Measurements from ENCODE around the gene B4GALT6.

The B4GALT6 gene

DNA sequence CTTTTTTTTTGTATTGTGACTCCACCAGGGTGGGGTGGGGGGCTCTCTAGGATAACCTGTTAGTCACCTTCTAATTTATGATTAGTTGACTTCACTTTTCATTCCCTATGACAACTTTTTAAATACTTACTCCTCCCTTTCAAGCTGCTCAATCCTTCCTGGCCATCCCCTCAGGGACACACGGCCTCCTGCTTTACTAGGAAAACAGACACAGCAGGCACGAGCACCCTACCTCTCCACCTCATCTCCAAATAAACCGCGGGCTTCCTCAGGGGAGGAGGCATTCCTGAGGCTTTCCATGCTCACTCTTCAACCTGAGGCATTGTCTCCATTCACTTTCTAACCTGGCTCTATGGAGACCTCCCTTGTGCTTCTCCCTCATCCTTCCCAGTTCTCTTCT is 33.0 kb downstream of the B4GALT6 start:
- Histone ChIP-seq H2AFZ (ENCODE audit: insufficient read depth, low read length, poor library complexity) (no peak overlapping the region), H4K12ac (ENCODE audit: low read depth, low read length) (no peak overlapping the region), H3K18ac (ENCODE audit: low read length) (no peak overlapping the region), H3K27ac (ENCODE audit: low read depth, low read length) (no peak overlapping the region), H3K9ac (ENCODE audit: low read length) (no peak overlapping the region), H3K79me1 (ENCODE audit: low read length) (peaks cover 11% of the 10 kb centered on the region), H2BK5ac (ENCODE audit: low read depth, low read length, poor library complexity) (no peak overlapping the region), H3K4me3 (ENCODE audit: low read depth, low read length) (no peak overlapping the region), H3K4me1 (ENCODE audit: control insufficient read depth in 1 of 2, insufficient read depth in 2 of 2, low read length in 2 of 2) (peaks cover 15 to 26% of the 10 kb centered on the region in 2 experiments), H4K8ac (ENCODE audit: low read depth, low read length) (no peak overlapping the region), H3K14ac (ENCODE audit: low read length) (no peak overlapping the region), H4K91ac (ENCODE audit: low read depth, low read length) (no peak overlapping the region), H3K4ac (ENCODE audit: low read depth, low read length) (no peak overlapping the region), H2BK12ac (ENCODE audit: low read length) (no peak overlapping the region), H3K79me2 (ENCODE audit: control insufficient read depth, insufficient read depth, low read length, poor library complexity) (peaks cover 4% of the 10 kb centered on the region), H3K4me2 (ENCODE audit: low read length) (no peak overlapping the region), H2BK120ac (ENCODE audit: insufficient read depth, low read length, poor library complexity) (no peak overlapping the region), H3K23ac (ENCODE audit: low read length) (no peak overlapping the region), H3K9me3 (ENCODE audit: insufficient read depth, low read depth, low read length) (no peaks in the 10 kb centered on the region), H2AK5ac (ENCODE audit: low read length) (no peak overlapping the region), H3K36me3 (ENCODE audit: control insufficient read depth in 1 of 2, insufficient read depth in 2 of 2, low read length in 2 of 2) (peaks cover 4 to 8% of the 10 kb centered on the region in 2 experiments), H3K27me3 (ENCODE audit: insufficient read depth, low read length) (no peaks in the 10 kb centered on the region)
- no CpG with 5 or more reads among the region's 4 CpGs for WGBS (ENCODE audit: extremely low coverage, insufficient coverage, insufficient read length)
- DNase-seq, result no peak

DNA sequence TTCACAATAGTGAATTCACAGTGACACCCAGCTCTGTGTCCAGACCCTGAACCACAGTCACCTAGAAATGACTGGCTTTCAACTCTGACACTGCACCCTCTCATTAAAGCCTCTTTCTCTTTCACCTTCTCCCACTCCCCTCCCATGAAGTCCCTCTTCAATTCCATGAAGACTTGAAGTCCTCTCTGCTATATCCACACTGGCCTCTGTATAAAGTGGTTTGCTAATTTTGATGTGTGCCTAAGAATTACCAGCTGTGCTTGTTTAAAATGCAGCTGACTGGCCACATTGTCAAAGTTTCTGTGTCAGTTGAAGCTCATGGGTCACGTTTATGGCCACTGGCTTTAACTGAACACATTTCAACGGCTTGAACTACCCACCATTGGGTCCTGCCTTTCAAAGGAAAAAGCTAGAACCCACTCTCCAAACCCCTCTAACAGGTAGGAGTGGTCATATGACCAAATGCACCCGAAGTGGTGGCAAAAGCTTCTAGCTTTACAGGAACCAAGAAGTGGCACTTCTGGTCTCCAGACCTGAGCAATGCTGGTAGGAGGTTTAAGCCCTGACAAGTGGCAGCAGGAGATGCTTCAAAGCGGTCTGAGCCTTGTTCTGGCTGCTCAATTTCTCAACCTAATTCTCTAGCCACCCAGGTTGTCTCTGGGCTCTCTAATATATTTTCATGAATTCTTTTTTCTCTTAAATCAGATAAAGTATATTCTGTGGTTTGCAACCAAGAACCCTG is 34.2 kb downstream of the B4GALT6 start:
- no peak overlapping the region for H3K4ac ChIP-seq (ENCODE audit: low read depth, low read length)
- peaks cover 11% of the 10 kb centered on the region for H3K79me1 ChIP-seq (ENCODE audit: low read length)
- no peak overlapping the region for H3K23ac ChIP-seq (ENCODE audit: low read length)
- H4K12ac ChIP-seq (ENCODE audit: low read depth, low read length), result no peak overlapping the region
- no peak overlapping the region for H3K4me2 ChIP-seq (ENCODE audit: low read length)
- H2BK120ac ChIP-seq (ENCODE audit: insufficient read depth, low read length, poor library complexity), result peak overlapping the region; percentile 17
- H4K8ac ChIP-seq (ENCODE audit: low read depth, low read length), result no peak overlapping the region
- H3K4me3 ChIP-seq (ENCODE audit: low read depth, low read length), result no peak overlapping the region
- peaks cover 15 to 26% of the 10 kb centered on the region in 2 experiments for H3K4me1 ChIP-seq (ENCODE audit: control insufficient read depth in 1 of 2, insufficient read depth in 2 of 2, low read length in 2 of 2)
- H2BK12ac ChIP-seq (ENCODE audit: low read length), result peak overlapping the region; percentile 61
- peak in 1 of 2 donors; percentile 30 for DNase-seq
- H3K18ac ChIP-seq (ENCODE audit: low read length), result peak overlapping the region; percentile 29
- peaks cover 4% of the 10 kb centered on the region for H3K79me2 ChIP-seq (ENCODE audit: control insufficient read depth, insufficient read depth, low read length, poor library complexity)
- no peak overlapping the region for H2AFZ ChIP-seq (ENCODE audit: insufficient read depth, low read length, poor library complexity)
- H3K27me3 ChIP-seq (ENCODE audit: insufficient read depth, low read length), result no peaks in the 10 kb centered on the region
- no peaks in the 10 kb centered on the region for H3K9me3 ChIP-seq (ENCODE audit: insufficient read depth, low read depth, low read length)
- H3K36me3 ChIP-seq (ENCODE audit: control insufficient read depth in 1 of 2, insufficient read depth in 2 of 2, low read length in 2 of 2), result peaks cover 2 to 5% of the 10 kb centered on the region in 2 experiments
- no peak overlapping the region for H2BK5ac ChIP-seq (ENCODE audit: low read depth, low read length, poor library complexity)
- no peak overlapping the region for H3K9ac ChIP-seq (ENCODE audit: low read length)
- peak overlapping the region; percentile 42 for H4K91ac ChIP-seq (ENCODE audit: low read depth, low read length)
- no peak overlapping the region for H3K14ac ChIP-seq (ENCODE audit: low read length)
- H3K27ac ChIP-seq (ENCODE audit: low read depth, low read length), result peak overlapping the region; percentile 47
- H2AK5ac ChIP-seq (ENCODE audit: low read length), result no peak overlapping the region
- no CpG with 5 or more reads among the region's 4 CpGs for WGBS (ENCODE audit: extremely low coverage, insufficient coverage, insufficient read length)

DNA sequence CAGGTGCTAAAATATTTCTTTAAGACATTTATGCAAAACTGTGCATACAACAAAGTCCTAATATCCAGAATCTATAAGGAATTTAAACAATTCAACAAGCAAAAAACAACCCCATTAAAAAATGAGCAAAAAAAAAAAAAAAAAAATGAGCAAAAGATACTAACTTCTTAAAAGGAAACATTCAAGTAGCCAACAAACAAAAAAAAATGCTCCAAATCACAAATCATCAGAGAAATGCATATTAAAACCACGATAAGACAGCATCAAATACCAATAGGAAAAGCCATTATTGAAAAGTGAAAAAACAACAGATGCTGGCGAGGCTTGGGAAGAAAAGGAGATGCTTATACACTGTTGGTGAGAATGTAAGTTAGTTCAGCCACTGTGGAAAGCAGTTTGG is 34.9 kb downstream of the B4GALT6 start:
- Histone ChIP-seq H3K18ac (ENCODE audit: low read length) (no peak overlapping the region), H3K9me3 (ENCODE audit: insufficient read depth, low read depth, low read length) (no peaks in the 10 kb centered on the region), H3K23ac (ENCODE audit: low read length) (no peak overlapping the region), H3K4me3 (ENCODE audit: low read depth, low read length) (no peak overlapping the region), H4K12ac (ENCODE audit: low read depth, low read length) (no peak overlapping the region), H2BK5ac (ENCODE audit: low read depth, low read length, poor library complexity) (no peak overlapping the region), H3K79me2 (ENCODE audit: control insufficient read depth, insufficient read depth, low read length, poor library complexity) (peaks cover 4% of the 10 kb centered on the region), H2AFZ (ENCODE audit: insufficient read depth, low read length, poor library complexity) (no peak overlapping the region), H3K79me1 (ENCODE audit: low read length) (peaks cover 11% of the 10 kb centered on the region), H2AK5ac (ENCODE audit: low read length) (no peak overlapping the region), H3K36me3 (ENCODE audit: control insufficient read depth in 1 of 2, insufficient read depth in 2 of 2, low read length in 2 of 2) (peaks cover 2 to 3% of the 10 kb centered on the region in 2 experiments), H4K8ac (ENCODE audit: low read depth, low read length) (no peak overlapping the region), H3K9ac (ENCODE audit: low read length) (no peak overlapping the region), H3K4ac (ENCODE audit: low read depth, low read length) (no peak overlapping the region), H3K4me1 (ENCODE audit: control insufficient read depth in 1 of 2, insufficient read depth in 2 of 2, low read length in 2 of 2) (peaks cover 15 to 26% of the 10 kb centered on the region in 2 experiments), H4K91ac (ENCODE audit: low read depth, low read length) (no peak overlapping the region), H3K27me3 (ENCODE audit: insufficient read depth, low read length) (no peaks in the 10 kb centered on the region), H3K27ac (ENCODE audit: low read depth, low read length) (peak overlapping the region; percentile 69), H3K14ac (ENCODE audit: low read length) (no peak overlapping the region), H3K4me2 (ENCODE audit: low read length) (no peak overlapping the region), H2BK120ac (ENCODE audit: insufficient read depth, low read length, poor library complexity) (no peak overlapping the region), H2BK12ac (ENCODE audit: low read length) (no peak overlapping the region)
- no peak for DNase-seq
- no CpG with 5 or more reads among the region's 2 CpGs for WGBS (ENCODE audit: extremely low coverage, insufficient coverage, insufficient read length)

DNA sequence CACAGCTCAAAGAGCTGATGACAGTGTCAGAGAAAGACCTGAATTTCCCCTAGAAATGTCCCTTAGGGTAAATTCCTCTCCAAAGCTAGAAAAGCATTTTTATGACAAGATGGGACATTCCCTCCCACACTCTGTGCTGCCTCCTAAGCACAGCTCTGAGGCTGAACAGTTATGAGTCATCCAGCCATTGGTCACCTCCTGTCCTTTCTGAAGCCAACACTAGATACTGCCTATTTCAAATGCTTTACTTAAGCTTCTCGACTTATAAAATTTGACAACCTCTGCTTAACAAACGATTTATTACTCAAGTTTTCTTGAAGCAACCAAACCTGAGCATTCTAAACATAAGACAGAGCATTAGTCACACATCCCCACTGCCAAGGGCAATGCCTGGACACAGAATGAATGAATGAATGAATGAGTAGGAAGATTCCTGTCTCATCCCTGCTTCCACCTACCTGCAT is 35.4 kb downstream of the B4GALT6 start:
- DNase-seq, result peak; percentile 92 to 98
- H3K4ac ChIP-seq (ENCODE audit: low read depth, low read length), result no peak overlapping the region
- H3K23ac ChIP-seq (ENCODE audit: low read length), result no peak overlapping the region
- peak overlapping the region; percentile 26 for H3K4me2 ChIP-seq (ENCODE audit: low read length)
- peak overlapping the region; percentile 69 for H3K27ac ChIP-seq (ENCODE audit: low read depth, low read length)
- H3K4me3 ChIP-seq (ENCODE audit: low read depth, low read length), result no peak overlapping the region
- H4K12ac ChIP-seq (ENCODE audit: low read depth, low read length), result no peak overlapping the region
- H3K27me3 ChIP-seq (ENCODE audit: insufficient read depth, low read length), result no peaks in the 10 kb centered on the region
- H2BK120ac ChIP-seq (ENCODE audit: insufficient read depth, low read length, poor library complexity), result no peak overlapping the region
- peaks cover 11% of the 10 kb centered on the region for H3K79me1 ChIP-seq (ENCODE audit: low read length)
- no peak overlapping the region for H4K8ac ChIP-seq (ENCODE audit: low read depth, low read length)
- no peak overlapping the region for H3K9ac ChIP-seq (ENCODE audit: low read length)
- no peak overlapping the region for H4K91ac ChIP-seq (ENCODE audit: low read depth, low read length)
- no peak overlapping the region for H3K18ac ChIP-seq (ENCODE audit: low read length)
- H2BK12ac ChIP-seq (ENCODE audit: low read length), result no peak overlapping the region
- peaks cover 4% of the 10 kb centered on the region for H3K79me2 ChIP-seq (ENCODE audit: control insufficient read depth, insufficient read depth, low read length, poor library complexity)
- H2BK5ac ChIP-seq (ENCODE audit: low read depth, low read length, poor library complexity), result no peak overlapping the region
- no peak overlapping the region for H3K14ac ChIP-seq (ENCODE audit: low read length)
- no peak overlapping the region for H2AK5ac ChIP-seq (ENCODE audit: low read length)
- no peak overlapping the region for H2AFZ ChIP-seq (ENCODE audit: insufficient read depth, low read length, poor library complexity)
- H3K9me3 ChIP-seq (ENCODE audit: insufficient read depth, low read depth, low read length), result no peaks in the 10 kb centered on the region
- peaks cover 15 to 26% of the 10 kb centered on the region in 2 experiments for H3K4me1 ChIP-seq (ENCODE audit: control insufficient read depth in 1 of 2, insufficient read depth in 2 of 2, low read length in 2 of 2)
- WGBS (ENCODE audit: extremely low coverage, insufficient coverage, insufficient read length), result no CpG with 5 or more reads among the region's 2 CpGs
- H3K36me3 ChIP-seq (ENCODE audit: control insufficient read depth in 1 of 2, insufficient read depth in 2 of 2, low read length in 2 of 2), result peaks cover 2 to 3% of the 10 kb centered on the region in 2 experiments

All from trophoblast cell (in vitro differentiated cells and primary cell).